ENCODE data around the gene PRKAG2.

Gene PRKAG2

DNA sequence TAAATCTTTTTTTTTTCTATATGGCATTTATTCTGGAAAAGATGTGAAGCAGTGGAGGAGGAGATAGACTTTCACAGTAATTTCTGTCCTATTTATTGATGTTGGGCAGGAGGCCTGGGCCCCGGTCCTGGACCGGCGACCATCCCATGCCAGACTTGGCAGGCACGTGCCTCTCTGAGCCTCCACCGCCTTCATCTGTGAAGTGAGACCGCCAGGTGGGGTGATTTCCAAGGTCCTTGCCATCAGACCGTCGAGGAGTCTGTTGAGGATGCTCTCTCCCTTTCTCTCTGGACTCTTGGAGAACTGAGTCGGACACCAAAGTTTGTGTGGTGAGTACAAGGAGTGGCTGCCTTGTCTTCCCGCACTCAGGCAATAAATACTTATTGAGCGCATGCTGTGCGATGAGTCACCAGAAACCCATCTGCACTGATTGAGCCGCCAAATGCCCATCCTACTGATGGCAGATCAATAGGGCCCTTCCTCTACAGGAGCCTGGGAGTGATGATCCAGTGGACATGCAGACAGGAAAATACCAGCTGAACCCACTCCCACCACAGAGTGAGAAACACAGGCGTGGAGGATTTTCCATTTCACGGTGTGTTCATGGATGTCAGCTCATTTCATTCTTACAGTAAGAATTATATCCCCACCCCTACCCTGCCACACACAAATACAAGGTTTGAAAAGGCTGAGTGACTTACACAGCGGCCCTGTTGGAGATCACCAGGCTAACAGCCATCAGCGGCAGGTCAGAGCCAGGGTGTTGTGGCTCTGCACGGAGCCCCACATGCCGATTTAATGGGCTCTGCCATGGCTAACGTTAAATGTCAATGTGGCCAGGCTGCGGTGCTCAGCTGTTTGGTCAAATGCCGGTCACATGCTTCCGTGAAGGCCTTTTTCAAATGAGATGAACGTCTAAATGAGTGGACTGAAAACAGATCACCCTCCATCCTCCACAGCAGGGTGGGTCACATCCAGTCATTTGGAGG lies 11.5 kb upstream of the PRKAG2 start:
- TF ChIP-seq EP300 (IDR thresholded peaks at IDR 0.05; ENCODE audit: borderline replicate concordance), result no peak
- TF ChIP-seq, protein P1, sequence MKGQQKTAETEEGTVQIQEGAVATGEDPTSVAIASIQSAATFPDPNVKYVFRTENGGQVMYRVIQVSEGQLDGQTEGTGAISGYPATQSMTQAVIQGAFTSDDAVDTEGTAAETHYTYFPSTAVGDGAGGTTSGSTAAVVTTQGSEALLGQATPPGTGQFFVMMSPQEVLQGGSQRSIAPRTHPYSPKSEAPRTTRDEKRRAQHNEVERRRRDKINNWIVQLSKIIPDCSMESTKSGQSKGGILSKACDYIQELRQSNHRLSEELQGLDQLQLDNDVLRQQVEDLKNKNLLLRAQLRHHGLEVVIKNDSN (IDR thresholded peaks at IDR 0.05), result no peak
- no peak for TF ChIP-seq TCF12 (IDR thresholded peaks at IDR 0.05; ENCODE audit: low read depth)
- no peak for TF ChIP-seq REST (IDR thresholded peaks at IDR 0.05; ENCODE audit: low read depth)
- TF ChIP-seq CREB1 (IDR thresholded peaks at IDR 0.05; ENCODE audit: low read depth), result no peak

DNA sequence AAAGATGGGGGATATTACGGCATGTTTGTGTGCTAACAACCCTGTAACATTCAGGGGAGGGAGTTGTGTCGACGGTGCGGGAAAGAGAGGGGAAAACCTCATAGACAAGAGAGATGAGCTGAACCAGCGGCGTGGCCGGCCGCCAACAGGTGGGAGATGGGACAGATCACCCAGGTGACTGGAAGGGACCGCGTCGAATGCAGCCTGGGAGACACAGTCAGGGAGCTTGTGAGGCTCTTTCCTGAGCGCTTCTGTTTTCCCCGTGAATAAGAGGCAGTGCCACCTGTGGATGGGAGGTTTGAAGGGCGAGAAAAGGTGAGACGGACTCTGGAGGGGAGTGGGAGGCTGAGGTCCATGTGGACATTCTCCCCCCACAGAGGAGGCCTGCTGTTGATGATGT lies 9.9 kb upstream of the PRKAG2 start:
- no peak for TF ChIP-seq RAD21 (IDR thresholded peaks at IDR 0.05; ENCODE audit: low read depth)
- no peak for TF ChIP-seq ZBTB7A (IDR thresholded peaks at IDR 0.05; ENCODE audit: low read depth)
- no peak for TF ChIP-seq REST (IDR thresholded peaks at IDR 0.05; ENCODE audit: low read depth)
- TF ChIP-seq TAF1 (IDR thresholded peaks at IDR 0.05; ENCODE audit: low read depth), result no peak
- no peak for TF ChIP-seq CREB1 (IDR thresholded peaks at IDR 0.05; ENCODE audit: low read depth)
- TF ChIP-seq YY1 (IDR thresholded peaks at IDR 0.05; ENCODE audit: low read depth), result no peak
- no peak for TF ChIP-seq TEAD4 (IDR thresholded peaks at IDR 0.05)
- no peak for TF ChIP-seq TCF12 (IDR thresholded peaks at IDR 0.05; ENCODE audit: low read depth)
- no peak for TF ChIP-seq CEBPB (IDR thresholded peaks at IDR 0.05)
- TF ChIP-seq, protein P2, sequence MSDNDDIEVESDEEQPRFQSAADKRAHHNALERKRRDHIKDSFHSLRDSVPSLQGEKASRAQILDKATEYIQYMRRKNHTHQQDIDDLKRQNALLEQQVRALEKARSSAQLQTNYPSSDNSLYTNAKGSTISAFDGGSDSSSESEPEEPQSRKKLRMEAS (IDR thresholded peaks at IDR 0.05), result no peak
- no peak for TF ChIP-seq NFIC (IDR thresholded peaks at IDR 0.05)
- TF ChIP-seq FOXM1 (IDR thresholded peaks at IDR 0.05; ENCODE audit: borderline replicate concordance, low read depth), result no peak
- TF ChIP-seq EP300 (IDR thresholded peaks at IDR 0.05; ENCODE audit: borderline replicate concordance), result no peak
- TF ChIP-seq EGR1 (IDR thresholded peaks at IDR 0.05), result no peak
- TF ChIP-seq, protein P1 (IDR thresholded peaks at IDR 0.05), result no peak

- TF ChIP-seq NFIC (IDR thresholded peaks at IDR 0.05) (no peak), FOXM1 (IDR thresholded peaks at IDR 0.05; ENCODE audit: borderline replicate concordance, low read depth) (no peak), CEBPB (IDR thresholded peaks at IDR 0.05) (no peak), CREB1 (IDR thresholded peaks at IDR 0.05; ENCODE audit: low read depth) (no peak), EP300 (IDR thresholded peaks at IDR 0.05; ENCODE audit: borderline replicate concordance) (no peak), TAF1 (IDR thresholded peaks at IDR 0.05; ENCODE audit: low read depth) (no peak), RAD21 (IDR thresholded peaks at IDR 0.05; ENCODE audit: low read depth) (no peak), YY1 (IDR thresholded peaks at IDR 0.05; ENCODE audit: low read depth) (no peak), REST (IDR thresholded peaks at IDR 0.05; ENCODE audit: low read depth) (no peak), EGR1 (IDR thresholded peaks at IDR 0.05) (no peak), TEAD4 (IDR thresholded peaks at IDR 0.05) (no peak), TCF12 (IDR thresholded peaks at IDR 0.05; ENCODE audit: low read depth) (no peak), ZBTB7A (IDR thresholded peaks at IDR 0.05; ENCODE audit: low read depth) (no peak)
- TF ChIP-seq, protein P2 (IDR thresholded peaks at IDR 0.05), result no peak
- TF ChIP-seq, protein P1 (IDR thresholded peaks at IDR 0.05), result no peak
These were observed 8.3 kb upstream of the PRKAG2 start for GRCh38 chr7:151885202-151885580.
